K562 (cell line): ENCODE measurements around the gene RFT1. TPM values are rescaled to one million over a fixed set of nuclear protein-coding genes. Genes with fewer than 3 reads are reported as not detected.

Experiments used
- ATAC-seq: fragments of 200-7000 bp; cut with Tn5 transposase; 3 replicates; pipeline ENCODE4 v1.9.1; 2020; ENCODE audit warnings: moderate library complexity
- BruUV-seq: library from RNA; stranded (reverse); fragments of 400-500 nt; replicated peaks from 2 replicates; lab custom pipeline; 2021; lab: Mats Ljungman, UMichigan
- CTCF ChIA-PET: fragments of 300-600 bp; formaldehyde crosslinking; extraction: SDS; loops from one replicate; lab custom pipeline; 2021; ENCODE audit warnings: low intra/inter-chr PET ratio; lab: Yijun Ruan, JAX
- POLR2A ChIA-PET: fragments of 300-600, 350-650 bp; sonication (Branson Sonifier 250); formaldehyde crosslinking; extraction: SDS; loops from one replicate; lab custom pipeline; 2021; ENCODE audit warnings: antibody characterized with exemption, inconsistent platforms; lab: Yijun Ruan, JAX
- DNase-seq, 4 experiments: peaks; one replicate each; pipeline versions ENCODE4 v3.0.0 to v3.0.0-alpha.2; 2011 to 2018; ENCODE audit warnings: low spot score in 3 of 4, mixed read lengths in 3 of 4; ENCODE audit errors: extremely low read depth in 1 of 4
- FAIRE-seq: peaks from 2 replicates; lab custom pipeline; 2011; peaks lifted over from hg19 to GRCh38; lab: Jason Lieb, UNC
- H2AFZ ChIP-seq: 2 replicates; pipeline ENCODE4 v1.6.0; 2011; ENCODE audit warnings: low read depth, low read length, control low read depth, inconsistent platforms
- H3K27ac ChIP-seq: fragments of 200-600 bp; 3 replicates; pipeline ENCODE4 v1.8.0; 2011; ENCODE audit warnings: low read depth, mild to moderate bottlenecking, control low read depth, inconsistent platforms, low read length, moderate library complexity, mixed read lengths; ENCODE audit errors: extremely low read depth
- H3K27me3 ChIP-seq, 2 experiments: fragments of 300-600 bp in 1 of 2; 2 replicates in 1 of 2; 3 replicates in 1 of 2; pipeline versions ENCODE4 v1.6.0 to v1.8.0; 2011; ENCODE audit warnings: inconsistent platforms in 2 of 2, low read length in 2 of 2, mild to moderate bottlenecking in 1 of 2, mixed read lengths in 1 of 2, moderate library complexity in 1 of 2; ENCODE audit not compliant: control insufficient read depth in 2 of 2, insufficient read depth in 2 of 2
- H3K36me3 ChIP-seq: fragments of 300-600 bp; 3 replicates; pipeline ENCODE4 v1.8.0; 2011; ENCODE audit warnings: mild to moderate bottlenecking, low read length, inconsistent platforms; ENCODE audit not compliant: control insufficient read depth, insufficient read depth
- H3K4me1 ChIP-seq, 2 experiments: fragments of 200-600 bp in 1 of 2; replicated peaks in 1 of 2; 2 replicates in 1 of 2; 3 replicates in 1 of 2; pipeline versions ENCODE4 v1.5.1 to v1.8.0; 2011; ENCODE audit warnings: inconsistent platforms in 2 of 2, low read length in 2 of 2, mild to moderate bottlenecking in 1 of 2, mixed read lengths in 1 of 2, moderate library complexity in 1 of 2; ENCODE audit not compliant: control insufficient read depth in 2 of 2, insufficient read depth in 2 of 2
- H3K4me2 ChIP-seq: 2 replicates; pipeline ENCODE4 v1.6.1; 2011; ENCODE audit warnings: low read length, control low read depth, inconsistent platforms, mixed read lengths; ENCODE audit not compliant: insufficient read depth
- H3K4me3 ChIP-seq: fragments of 200-600 bp; sonication (generic), shearing (Covaris generic); 2 replicates; pipeline ENCODE4 v1.5.1; 2016; ENCODE audit warnings: control low read depth, inconsistent platforms
- H3K79me2 ChIP-seq: fragments of 200-600 bp; 3 replicates; pipeline ENCODE4 v1.8.0; 2011; ENCODE audit warnings: low read length, inconsistent platforms; ENCODE audit not compliant: control insufficient read depth, insufficient read depth
- H3K9ac ChIP-seq, 2 experiments: 2 replicates each; pipeline versions ENCODE4 v1.6.0 to v1.6.1; 2011; ENCODE audit warnings: low read depth in 2 of 2, low read length in 2 of 2, control low read depth in 1 of 2, inconsistent platforms in 1 of 2, mild to moderate bottlenecking in 1 of 2, mixed read lengths in 1 of 2; ENCODE audit not compliant: insufficient read depth in 1 of 2
- H3K9me1 ChIP-seq: one replicate; pipeline ENCODE4 v1.6.0; 2011; ENCODE audit warnings: inconsistent platforms, mild to moderate bottlenecking, low read length, moderate library complexity; ENCODE audit not compliant: control insufficient read depth, insufficient read depth
- H3K9me3 ChIP-seq: replicated peaks from 2 replicates; pipeline ENCODE4 v1.5.1; 2011; ENCODE audit warnings: low read depth, low read length, inconsistent platforms; ENCODE audit not compliant: control insufficient read depth, insufficient read depth
- H4K20me1 ChIP-seq: replicated peaks from 2 replicates; pipeline ENCODE4 v1.6.1; 2011; ENCODE audit warnings: low read length, inconsistent platforms, mixed read lengths; ENCODE audit not compliant: control insufficient read depth, insufficient read depth
- BRF1 ChIP-seq: IDR thresholded peaks from 3 replicates; pipeline ENCODE4 v1.6.1; 2011; ENCODE audit warnings: borderline replicate concordance, mild to moderate bottlenecking; ENCODE audit not compliant: insufficient read length; ENCODE audit errors: extremely low read depth
- FOXA3 ChIP-seq, 2 experiments: fragments of 450-650 bp in 1 of 2; sonication (generic) in 1 of 2; formaldehyde crosslinking; IDR thresholded peaks in 1 of 2; conservative IDR thresholded peaks in 1 of 2; 2 replicates each; pipeline versions ENCODE4 v1.4.0 to v1.8.0; 2020 to 2022; ENCODE audit warnings: mild to moderate bottlenecking in 2 of 2, missing genetic modification reagents in 1 of 2
- HOMEZ ChIP-seq: fragments of 250-450 bp; sonication (Bioruptor Pico); IDR thresholded peaks from 2 replicates; pipeline ENCODE4 v1.4.0; 2020; ENCODE audit warnings: mild to moderate bottlenecking, moderate library complexity
- KLF1 ChIP-seq: fragments of 450-650 bp; IDR thresholded peaks from 2 replicates; pipeline ENCODE4 v1.6.1; 2016; ENCODE audit warnings: missing genetic modification characterization, missing compliant biosample characterization
- MITF ChIP-seq: IDR thresholded peaks from 2 replicates; pipeline ENCODE4 v1.6.1; 2014; ENCODE audit warnings: antibody characterized with exemption
- NCOR1 ChIP-seq: fragments of 450-650 bp; IDR thresholded peaks from 2 replicates; pipeline ENCODE4 v1.6.1; 2016; ENCODE audit warnings: mild to moderate bottlenecking, moderate library complexity
- RBBP5 ChIP-seq: fragments of 200-600 bp; sonication (generic); IDR thresholded peaks from 2 replicates; pipeline ENCODE4 v1.6.1; 2012; ENCODE audit warnings: borderline replicate concordance, mild to moderate bottlenecking, low read length, control low read depth, inconsistent platforms; ENCODE audit not compliant: insufficient read depth, poor library complexity, severe bottlenecking
- STAT6 ChIP-seq: sonication (generic); formaldehyde crosslinking; IDR thresholded peaks from 2 replicates; pipeline ENCODE4 v1.8.1; 2023; ENCODE audit warnings: mild to moderate bottlenecking, missing genetic modification reagents
- WGBS: fragments of 100-300 bp; shearing (Covaris generic); methylation state at CpG from one replicate; pipeline ENCODE4 v1.1.6; 2016; ENCODE audit warnings: low coverage, mixed read lengths; ENCODE audit not compliant: insufficient coverage; ENCODE audit errors: missing lambda C conversion rate; 5-methylcytosine and 5-hydroxymethylcytosine counted together
- in situ Hi-C: fragments of 300-500 bp; cut with MboI; formaldehyde crosslinking; loops from 4 replicates; pipeline ENCODE4 v1.15.0; 2018; ENCODE audit warnings: inconsistent platforms, mixed read lengths
- intact Hi-C: fragments of 100-400 bp; cut with micrococcal nuclease; formaldehyde crosslinking; loops from 2 replicates; pipeline ENCODE4 v1.14.2; 2022
- polyA plus RNA-seq, 8 experiments: library from polyadenylated mRNA; depleted of rRNA in 4 of 8; stranded (reverse) in 5 of 8; unstranded in 3 of 8; fragments of >200 nt; fragmentation: Nextera tagmentation in 2 of 8; fragmentation: Illumina TruSeq in 1 of 8; extraction: Ambion mirVana in 2 of 8; extraction: Trizol in 1 of 8; gene quantifications; 2 replicates each; pipeline versions ENCODE4 v1.2.1 to v1.2.3, GENCODE V29; 2011 to 2014; ENCODE audit warnings: inconsistent platforms in 1 of 8, missing spikeins in 1 of 8
- total RNA-seq, 7 experiments: library from RNA; depleted of rRNA in 6 of 7; stranded (reverse); fragments of >200 nt in 6 of 7; fragmentation: Illumina TruSeq in 2 of 7; extraction: Trizol in 2 of 7; gene quantifications; 2 replicates each; pipeline versions ENCODE4 v1.2.1 to v1.2.3, GENCODE V29; 2011 to 2021; ENCODE audit warnings: low replicate concordance in 1 of 7

Gene RFT1
- total and polyA plus RNA-seq, 9 of the 15 experiments (the other 6 are each of a cell fraction or from before 2014, with no cell fraction given) = 4.4 to 23.8 (median 8.9) TPM

- ChIA-PET POLR2A (no interaction called here), CTCF (no interaction called here)
- Histone ChIP-seq H3K4me3 (no peak overlapping the region), H2AFZ (no peak overlapping the region), H3K9ac (no peak overlapping the region), H3K27me3 (peaks cover 0 to 17% of the 10 kb centered on the region in 2 experiments; a peak in 2 of 5 replicates), H4K20me1 (no peaks in the 10 kb centered on the region; the same call in 1 of the 2 replicates), H3K4me1 (peaks cover 0 to 19% of the 10 kb centered on the region in 2 experiments; a peak in 3 of 5 replicates), H3K36me3 (no peaks in the 10 kb centered on the region), H3K27ac (no peak overlapping the region), H3K9me3 (no peaks in the 10 kb centered on the region), H3K79me2 (no peaks in the 10 kb centered on the region), H3K9me1 (no peaks in the 10 kb centered on the region), H3K4me2 (no peak overlapping the region)
- in situ Hi-C loops (no loop called here), intact Hi-C loops (no loop called here)
- no peak for DNase-seq
- WGBS = 31% methylated on average over 4 of the region's 6 CpGs
- TF ChIP-seq MITF (no peak), RBBP5 (no peak), KLF1 (tag) (no peak), FOXA3 (CRISPR knock-in tag; conservative IDR thresholded peaks at IDR 0.05 in 1 of 2, IDR thresholded peaks at IDR 0.05 in 1 of 2) (no peak), HOMEZ (CRISPR knock-in tag) (no peak), BRF1 (no peak), NCOR1 (no peak), STAT6 (no peak)
- no TSS peak for BruUV-seq
- no peak for FAIRE-seq
- no peak for ATAC-seq
Observed at GRCh38 chr3:53155760-53156159, 25.5 kb upstream of the RFT1 start.
